Measurements from ENCODE around the gene TIMMDC1.
"Not testable (repeated sequence)": the region's sequence is repeated elsewhere in the genome, so short reads cannot be mapped to it uniquely, and the experiment has no call there.

Gene TIMMDC1

DNA sequence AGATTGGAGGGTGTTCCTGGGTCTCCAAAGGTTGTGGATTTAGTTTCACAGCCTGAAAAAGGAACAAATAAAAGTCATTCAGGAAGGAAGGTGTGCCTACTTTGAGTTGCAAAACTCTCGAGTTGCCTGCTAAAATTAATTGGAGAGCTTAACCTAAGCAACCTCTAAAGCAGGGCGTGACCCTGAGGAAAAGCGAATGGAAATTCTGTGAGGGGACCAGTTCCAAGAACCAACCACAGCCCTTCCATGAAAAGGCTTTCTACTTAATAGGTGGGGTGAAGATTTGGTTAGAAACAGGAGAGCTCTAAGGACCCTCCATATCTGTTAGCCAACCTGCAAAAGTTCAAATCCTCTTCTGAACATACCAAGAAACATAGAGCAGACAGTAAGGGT lies 59.5 kb downstream of the TIMMDC1 start:
- DNase-seq, result no peak

DNA sequence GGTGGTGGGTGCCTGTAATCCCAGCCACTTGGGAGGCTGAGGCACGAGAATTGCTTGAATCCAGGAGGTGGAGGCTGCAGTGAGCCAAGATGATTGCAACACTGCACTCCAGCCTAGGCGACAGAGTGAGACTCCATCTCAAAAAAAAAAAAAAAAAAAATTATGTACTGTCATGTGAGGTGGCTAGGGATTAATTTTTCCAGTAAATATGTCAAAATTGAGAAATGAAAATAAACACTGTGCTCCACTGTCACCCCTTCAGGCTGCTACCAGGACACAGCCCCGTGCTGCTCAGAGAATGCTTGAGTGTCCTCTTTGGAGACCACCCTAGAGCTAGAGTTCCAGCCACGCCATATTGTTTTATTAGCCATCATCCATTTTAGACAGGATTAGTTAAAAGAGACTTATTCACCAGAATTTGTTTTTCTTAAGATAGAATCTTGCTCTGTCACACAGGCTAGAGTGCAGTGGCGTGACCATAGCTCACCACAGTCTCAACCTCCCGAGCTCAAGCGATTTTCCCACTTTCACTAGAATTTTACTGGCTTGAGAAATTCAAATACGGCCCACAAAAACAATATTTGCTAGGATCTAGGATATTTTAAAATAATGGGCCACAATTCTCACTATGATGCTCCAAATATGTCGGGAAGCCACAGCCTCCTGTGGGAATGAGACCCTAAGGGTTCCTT lies 60.4 kb downstream of the TIMMDC1 start:
- DNase-seq, result no peak

DNA sequence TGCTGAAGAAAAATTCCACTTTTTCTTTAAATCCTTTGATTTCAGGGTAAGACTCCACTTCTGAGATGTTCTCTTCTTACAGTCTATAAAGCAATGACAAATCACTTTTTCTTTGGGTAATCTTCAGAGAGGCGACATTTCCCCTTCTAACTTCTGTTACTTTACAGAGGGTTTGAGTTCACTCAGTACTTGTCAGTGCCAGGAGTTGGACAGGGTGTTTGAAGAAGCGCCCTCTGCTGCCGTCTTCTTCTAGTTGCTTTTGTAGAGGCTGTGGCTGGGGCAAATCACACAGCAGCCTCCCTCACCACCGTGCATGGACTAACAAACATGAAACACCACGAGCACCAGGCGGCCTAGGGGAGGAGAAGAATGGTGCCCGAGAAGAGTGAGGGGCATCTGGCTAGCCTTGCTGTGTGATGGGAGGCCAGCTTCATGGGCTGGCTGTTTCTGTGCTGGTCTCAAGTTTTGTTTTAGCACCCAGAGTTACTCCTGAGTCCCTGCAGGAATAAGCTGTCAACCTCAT lies 61.2 kb downstream of the TIMMDC1 start, which contains the start of gene CD80:
Gene CD80 (minus strand): TSS at position 174 of the 523 bp plus-strand sequence. CDS start 1,886 bp downstream, outside the sequence.
- DNase-seq, result no peak

DNA sequence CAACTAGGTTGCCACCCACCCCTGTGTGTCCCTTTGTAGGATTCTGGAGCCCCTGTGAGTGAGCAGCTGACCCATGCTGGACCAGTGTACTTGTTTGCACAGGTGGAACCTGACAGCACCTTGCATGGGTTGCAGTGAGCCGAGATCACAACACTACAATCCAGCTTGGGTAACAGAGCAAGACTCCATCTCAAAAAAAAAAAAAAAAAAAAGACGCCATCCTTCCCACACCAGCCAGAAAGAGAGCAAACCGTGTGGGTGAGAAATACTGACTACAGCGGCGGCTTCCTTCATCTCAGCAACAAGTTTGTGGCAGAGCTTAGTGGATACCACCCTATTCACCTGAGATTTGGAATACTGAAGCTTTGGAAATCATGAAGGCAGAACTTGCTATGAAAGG lies 61.8 kb downstream of the TIMMDC1 start:
- DNase-seq, result no peak

DNA sequence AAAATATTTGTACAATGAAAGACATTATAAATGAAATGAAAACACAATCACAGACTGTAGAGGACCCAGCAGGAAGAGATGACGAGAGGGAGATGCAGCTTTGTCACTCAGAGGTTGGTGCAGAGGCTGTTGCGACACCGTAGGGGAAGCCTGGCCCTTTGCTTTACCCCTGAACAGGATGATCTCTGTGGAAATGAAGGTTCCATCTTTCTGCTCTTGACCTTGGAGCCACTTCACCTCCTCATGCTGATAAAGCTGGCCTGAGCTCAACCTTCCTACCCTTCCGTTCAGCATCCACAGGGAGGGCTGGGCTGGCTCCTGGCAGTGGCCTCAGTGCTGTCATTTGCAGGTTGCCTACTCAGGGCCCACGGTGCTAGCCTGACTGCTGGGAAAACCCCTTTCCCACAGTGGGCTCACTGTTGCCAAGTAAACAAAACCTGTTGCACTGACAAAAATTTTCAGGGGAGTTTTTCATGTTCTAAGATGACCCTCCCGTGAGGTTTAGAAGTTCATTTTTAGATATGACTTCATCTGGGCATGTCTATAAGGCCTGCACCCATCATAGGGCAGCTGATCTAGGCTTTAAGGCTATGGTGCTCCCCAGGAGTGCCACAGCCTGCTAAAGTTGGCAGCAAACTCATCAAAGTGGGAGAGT lies 64.1 kb downstream of the TIMMDC1 start:
- DNase-seq, result no peak

DNA sequence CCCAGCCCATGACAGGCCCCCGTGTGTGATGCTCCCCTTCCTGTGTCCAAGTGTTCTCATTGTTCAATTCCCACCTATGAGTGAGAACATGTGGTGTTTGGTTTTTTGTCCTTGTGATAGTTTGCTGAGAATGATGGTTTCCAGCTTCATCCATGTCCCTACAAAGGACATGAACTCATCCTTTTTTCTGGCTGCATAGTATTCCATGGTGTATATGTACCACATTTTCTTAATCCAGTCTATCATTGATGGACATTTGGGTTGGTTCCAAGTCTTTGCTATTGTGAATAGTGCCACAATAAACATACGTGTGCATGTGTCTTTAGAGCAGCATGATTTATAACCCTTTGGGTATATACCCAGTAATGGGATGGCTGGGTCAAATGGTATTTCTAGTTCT lies 65.0 kb downstream of the TIMMDC1 start:
- not testable (repeated sequence) for DNase-seq

DNA sequence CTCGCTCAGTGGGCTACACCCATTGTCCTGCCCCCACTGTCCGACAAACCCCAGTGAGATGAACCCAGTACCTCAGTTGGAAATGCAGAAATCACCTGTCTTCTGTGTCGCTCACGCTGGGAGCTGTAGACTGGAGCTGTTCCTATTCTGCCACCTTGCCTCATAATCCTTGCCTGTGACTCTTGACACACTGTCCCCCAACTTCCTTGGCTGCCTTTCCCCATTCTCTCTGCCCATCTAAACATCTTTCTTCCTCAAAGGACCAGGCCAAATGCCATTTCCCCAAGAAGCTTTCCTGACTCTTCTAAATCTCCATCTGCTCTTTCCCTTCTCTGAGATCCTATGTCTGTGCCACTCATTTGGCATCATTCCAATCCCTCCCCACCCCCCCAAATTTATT lies 70.8 kb downstream of the TIMMDC1 start:
- no peak for DNase-seq

DNA sequence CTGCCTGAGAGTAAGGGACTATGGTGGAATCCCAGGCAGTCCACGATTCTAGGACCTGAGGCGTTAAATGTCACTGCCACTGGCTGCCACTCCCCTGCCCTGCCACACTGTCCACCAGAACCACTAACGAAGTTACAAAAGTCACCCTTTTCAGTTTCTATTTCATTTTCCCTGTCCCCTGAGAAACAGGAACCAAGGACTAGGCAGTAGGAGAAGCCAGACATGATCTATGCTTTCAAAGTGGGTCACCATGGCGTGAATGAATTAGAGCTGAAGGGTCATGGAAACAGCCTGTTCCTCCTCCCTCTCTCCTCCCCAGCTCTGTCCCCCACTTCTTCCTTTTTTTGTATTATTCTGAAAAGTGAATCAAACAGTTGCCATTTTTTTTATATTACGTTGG lies 71.9 kb downstream of the TIMMDC1 start:
- no peak for DNase-seq

DNA sequence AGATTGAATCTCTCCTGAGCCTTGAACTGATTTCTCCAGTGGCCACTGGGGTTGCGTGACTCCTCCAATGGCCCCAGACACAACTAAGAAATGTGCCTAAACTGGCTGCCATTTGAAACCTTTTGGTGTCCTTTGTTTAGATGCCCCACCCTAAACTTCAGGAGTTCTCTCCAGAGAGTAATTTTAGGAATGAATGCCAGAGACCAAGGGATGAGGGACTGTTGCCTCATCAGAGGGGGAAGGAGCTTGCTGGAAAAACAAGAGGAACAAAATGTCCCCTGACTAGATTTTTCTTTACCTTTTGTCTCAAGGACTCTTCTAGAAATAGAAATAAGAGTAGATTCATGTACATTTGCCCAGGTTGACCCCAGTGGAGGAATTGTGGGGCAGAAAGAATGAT lies 72.9 kb downstream of the TIMMDC1 start:
- DNase-seq, result no peak

DNA sequence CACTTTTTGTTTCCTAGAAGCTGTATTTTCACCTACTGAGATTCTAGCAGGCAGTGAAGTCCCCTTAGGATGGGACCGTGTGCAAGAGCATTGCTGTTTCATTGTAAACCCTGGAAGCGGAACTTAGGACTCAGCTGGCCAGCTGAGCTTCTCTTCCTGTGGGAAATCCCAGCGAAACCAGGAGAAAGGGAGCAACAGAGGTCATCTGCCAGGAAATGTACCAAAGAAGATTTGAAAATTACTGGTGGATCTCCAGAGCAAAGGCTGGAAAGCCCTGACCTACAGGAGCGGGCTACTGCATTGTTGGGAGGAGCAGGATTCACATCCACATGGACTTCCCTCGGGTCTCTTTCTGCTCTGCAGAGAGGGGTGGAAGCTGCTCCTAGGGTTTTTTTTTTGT lies 73.3 kb downstream of the TIMMDC1 start:
- no peak for DNase-seq

Measured in NCI-H524 treated with DMSO at 0.1 percent for 48 hours (cell line).